H1 (cell line): ENCODE data around the gene ELAVL1. TPM values are rescaled to one million over a fixed set of nuclear protein-coding genes. Genes with fewer than 3 reads are reported as not detected.

Experiments used
- CTCF ChIA-PET: fragments of 300-600 bp; sonication (Branson Sonifier 250); formaldehyde crosslinking; loops from one replicate; lab custom pipeline; 2021; ENCODE audit not compliant: partially characterized antibody; lab: Charles Lee
- POLR2A ChIA-PET: fragments of 300-600 bp; sonication (Branson Sonifier 250); formaldehyde crosslinking; loops from one replicate; lab custom pipeline; 2021; ENCODE audit warnings: inconsistent platforms; ENCODE audit not compliant: partially characterized antibody; lab: Charles Lee
- DNase-seq, 2 experiments: peaks; one replicate each; pipeline versions ENCODE4 v3.0.0 to v3.0.0-alpha.2; 2010 to 2022; ENCODE audit warnings: low spot score in 2 of 2, low read depth in 1 of 2, mixed read lengths in 1 of 2
- FAIRE-seq: peaks from 2 replicates; lab custom pipeline; 2011; peaks lifted over from hg19 to GRCh38; lab: Jason Lieb, UNC
- H2AFZ ChIP-seq: 2 replicates; pipeline ENCODE4 v1.8.1; 2012; ENCODE audit warnings: low read length, inconsistent platforms
- H2AK5ac ChIP-seq: 2 replicates; pipeline ENCODE4 v1.6.1; 2013; ENCODE audit warnings: low read depth, low read length
- H2BK120ac ChIP-seq: replicated peaks from 2 replicates; pipeline ENCODE3; 2013; ENCODE audit warnings: low read depth, low read length, inconsistent platforms
- H2BK12ac ChIP-seq: 2 replicates; pipeline ENCODE4 v1.6.1; 2013; ENCODE audit warnings: low read depth, low read length
- H2BK15ac ChIP-seq: 2 replicates; pipeline ENCODE4 v1.6.1; 2013; ENCODE audit warnings: low read length
- H2BK20ac ChIP-seq: 2 replicates; pipeline ENCODE4 v1.6.1; 2013; ENCODE audit warnings: low read length
- H2BK5ac ChIP-seq: 2 replicates; pipeline ENCODE4 v1.6.1; 2013; ENCODE audit warnings: low read depth, low read length
- H3K14ac ChIP-seq: 2 replicates; pipeline ENCODE4 v1.6.1; 2013; ENCODE audit warnings: inconsistent platforms; ENCODE audit not compliant: insufficient read length
- H3K18ac ChIP-seq: 2 replicates; pipeline ENCODE4 v1.6.1; 2013; ENCODE audit warnings: low read length; ENCODE audit errors: extremely low read depth
- H3K23ac ChIP-seq: 2 replicates; pipeline ENCODE4 v1.6.1; 2013; ENCODE audit warnings: inconsistent platforms; ENCODE audit not compliant: insufficient read length
- H3K23me2 ChIP-seq: 2 replicates; pipeline ENCODE4 v1.6.1; 2013; ENCODE audit warnings: low read depth, low read length
- H3K27ac ChIP-seq: 2 replicates; pipeline ENCODE4 v1.6.1; 2011; ENCODE audit warnings: low read depth, low read length, inconsistent platforms
- H3K27me3 ChIP-seq, 4 experiments: replicated peaks in 1 of 4; 1 replicate in 1 of 4; 2 replicates in 3 of 4; pipeline versions ENCODE4 v1.6.1 to v1.8.1; 2011 to 2013; ENCODE audit warnings: low read length in 3 of 4, mild to moderate bottlenecking in 3 of 4, inconsistent platforms in 2 of 4, mixed read lengths in 2 of 4, moderate library complexity in 1 of 4; ENCODE audit not compliant: control insufficient read depth in 3 of 4, insufficient read depth in 3 of 4; ENCODE audit errors: extremely low read depth in 1 of 4
- H3K36me3 ChIP-seq, 4 experiments: 2 replicates each; pipeline versions ENCODE4 v1.6.1 to v1.8.1; 2011 to 2013; ENCODE audit warnings: mild to moderate bottlenecking in 4 of 4, low read length in 3 of 4, moderate library complexity in 2 of 4, control low read depth in 1 of 4, inconsistent platforms in 1 of 4; ENCODE audit not compliant: insufficient read depth in 4 of 4, control insufficient read depth in 2 of 4
- H3K4ac ChIP-seq: replicated peaks from 2 replicates; pipeline ENCODE3; 2013; ENCODE audit warnings: low read length, low read depth, mixed read lengths, inconsistent platforms; ENCODE audit not compliant: insufficient read length
- H3K4me1 ChIP-seq, 4 experiments: replicated peaks in 1 of 4; 1 replicate in 1 of 4; 2 replicates in 3 of 4; pipeline versions ENCODE4 v1.6.1 to v1.8.1; 2011 to 2013; ENCODE audit warnings: low read length in 3 of 4, inconsistent platforms in 2 of 4, mixed read lengths in 1 of 4; ENCODE audit not compliant: insufficient read depth in 4 of 4, control insufficient read depth in 3 of 4
- H3K4me2 ChIP-seq, 2 experiments: 2 replicates each; pipeline versions ENCODE4 v1.6.1 to v1.8.1; 2011 to 2013; ENCODE audit warnings: low read depth in 2 of 2, low read length in 2 of 2, control low read depth in 1 of 2, inconsistent platforms in 1 of 2, mild to moderate bottlenecking in 1 of 2; ENCODE audit not compliant: insufficient read depth in 1 of 2
- H3K4me3 ChIP-seq, 4 experiments: fragments of 200-600, 300-600 bp in 1 of 4; sonication (generic), shearing (Covaris generic), sonication (Bioruptor Twin) in 1 of 4; 2 replicates each; pipeline versions ENCODE4 v1.5.1 to v1.8.1; 2011 to 2016; ENCODE audit warnings: low read length in 4 of 4, low read depth in 3 of 4, control low read depth in 2 of 4, inconsistent platforms in 2 of 4, mild to moderate bottlenecking in 2 of 4, mixed read lengths in 1 of 4, moderate library complexity in 1 of 4; ENCODE audit not compliant: insufficient read depth in 2 of 4; ENCODE audit errors: extremely low read depth in 1 of 4
- H3K56ac ChIP-seq: replicated peaks from 2 replicates; pipeline ENCODE3; 2013; ENCODE audit warnings: low read depth, mild to moderate bottlenecking, mixed read lengths, low read length, inconsistent platforms; ENCODE audit not compliant: insufficient read length
- H3K79me1 ChIP-seq: 2 replicates; pipeline ENCODE4 v1.6.1; 2013; ENCODE audit warnings: low read depth, low read length, control low read depth
- H3K79me2 ChIP-seq, 2 experiments: 2 replicates each; pipeline versions ENCODE4 v1.6.1 to v1.8.1; 2012 to 2013; ENCODE audit warnings: low read length in 2 of 2, mild to moderate bottlenecking in 2 of 2, inconsistent platforms in 1 of 2; ENCODE audit not compliant: insufficient read depth in 2 of 2, control insufficient read depth in 1 of 2
- H3K9ac ChIP-seq, 4 experiments: replicated peaks in 1 of 4; 1 replicate in 1 of 4; 2 replicates in 3 of 4; pipeline versions ENCODE4 v1.6.1 to v1.8.1; 2011 to 2013; ENCODE audit warnings: low read depth in 3 of 4, low read length in 3 of 4, control low read depth in 2 of 4, mild to moderate bottlenecking in 2 of 4, moderate library complexity in 2 of 4, inconsistent platforms in 1 of 4; ENCODE audit errors: extremely low read depth in 1 of 4
- H3K9me3 ChIP-seq, 2 experiments: 2 replicates each; pipeline versions ENCODE4 v1.6.1 to v1.8.1; 2012 to 2013; ENCODE audit warnings: mild to moderate bottlenecking in 2 of 2, moderate library complexity in 2 of 2, control low read depth in 1 of 2, inconsistent platforms in 1 of 2, low read depth in 1 of 2, low read length in 1 of 2, mixed read lengths in 1 of 2; ENCODE audit not compliant: insufficient read depth in 2 of 2
- H4K20me1 ChIP-seq, 2 experiments: replicated peaks in 1 of 2; 2 replicates each; pipeline versions ENCODE3 to v1.8.1; 2011 to 2013; ENCODE audit warnings: inconsistent platforms in 2 of 2, low read length in 2 of 2, mild to moderate bottlenecking in 1 of 2; ENCODE audit not compliant: insufficient read depth in 2 of 2, control insufficient read depth in 1 of 2
- H4K5ac ChIP-seq: 2 replicates; pipeline ENCODE4 v1.6.1; 2013; ENCODE audit warnings: low read length, low read depth, mixed read lengths, inconsistent platforms; ENCODE audit not compliant: insufficient read length
- H4K8ac ChIP-seq: 2 replicates; pipeline ENCODE4 v1.8.0; 2013; ENCODE audit warnings: mild to moderate bottlenecking, moderate library complexity, low read length, inconsistent platforms; ENCODE audit not compliant: insufficient read depth; ENCODE audit errors: extremely low read depth
- H4K91ac ChIP-seq: replicated peaks from 2 replicates; pipeline ENCODE3; 2013; ENCODE audit warnings: low read length, mixed read lengths, inconsistent platforms; ENCODE audit not compliant: insufficient read length
- RAD21 ChIP-seq, 2 experiments: IDR thresholded peaks in 1 of 2; conservative IDR thresholded peaks in 1 of 2; 2 replicates each; pipeline ENCODE4 v1.6.1; 2011; ENCODE audit warnings: low read depth in 2 of 2, low read length in 2 of 2, improper control_type of control experiment in 1 of 2, inconsistent platforms in 1 of 2, mild to moderate bottlenecking in 1 of 2, moderate library complexity in 1 of 2
- SAP30 ChIP-seq: fragments of 300-600 bp; sonication (generic); IDR thresholded peaks from 2 replicates; pipeline ENCODE4 v1.7.1; 2012; ENCODE audit warnings: low read length, moderate library complexity, mild to moderate bottlenecking, inconsistent platforms; ENCODE audit not compliant: insufficient read depth, insufficient replicate concordance
- YY1 ChIP-seq: IDR thresholded peaks from 2 replicates; pipeline ENCODE4 v1.6.1; 2011; ENCODE audit warnings: low read depth, mild to moderate bottlenecking, low read length
- WGBS, 2 experiments: shearing (Covaris generic) in 1 of 2; methylation state at CpG; one replicate each; pipeline versions ENCODE4 v1.1.6 to v1.1.7; 2013 to 2015; ENCODE audit warnings: low lambda C conversion rate in 2 of 2, mixed read lengths in 2 of 2, inconsistent platforms in 1 of 2, low coverage in 1 of 2, missing lambda C conversion rate in 1 of 2; ENCODE audit not compliant: insufficient replicate concordance in 2 of 2, insufficient coverage in 1 of 2, insufficient read length in 1 of 2; ENCODE audit errors: extremely low coverage in 1 of 2, missing lambda C conversion rate in 1 of 2; 5-methylcytosine and 5-hydroxymethylcytosine counted together
- polyA plus RNA-seq, 7 experiments: library from polyadenylated mRNA; depleted of rRNA in 3 of 7; stranded (reverse) in 5 of 7; unstranded in 2 of 7; fragments of >200 nt in 5 of 7; fragments of 200-250 nt in 2 of 7; gene quantifications; 1 replicate in 5 of 7; 2 replicates in 1 of 7; 4 replicates in 1 of 7; pipeline versions ENCODE4 v1.2.1 to v1.2.3, GENCODE V29; 2011 to 2013; ENCODE audit warnings: missing spikeins in 2 of 7, mixed read lengths in 2 of 7
- total RNA-seq: library from RNA; stranded (reverse); fragmentation: NEBNext Ultra II Directional; extraction: Animal tissue kit (Norgen Biotek cat#: 25700); gene quantifications from 2 replicates; pipeline ENCODE4 v1.2.1, GENCODE V29; 2021

ELAVL1 gene
- total and polyA plus RNA-seq, 2 of the 8 experiments (the other 6 are each of a cell fraction or from before 2014, with no cell fraction given) = 56.7 to 163 TPM

GRCh38 chr19:8038815-8039214 is 33.4 kb upstream of the ELAVL1 start:
- Histone ChIP-seq H3K9me3 (no peaks in the 10 kb centered on the region), H2BK12ac (no peak overlapping the region), H4K20me1 (no peaks in the 10 kb centered on the region), H2AK5ac (no peak overlapping the region), H2BK20ac (no peak overlapping the region), H2BK5ac (no peak overlapping the region), H3K4me2 (no peak overlapping the region), H3K27ac (no peak overlapping the region), H2BK15ac (no peak overlapping the region), H3K4me3 (no peak overlapping the region), H4K91ac (no peak overlapping the region), H3K23me2 (no peaks in the 10 kb centered on the region), H4K8ac (no peak overlapping the region), H3K36me3 (no peaks in the 10 kb centered on the region), H3K14ac (no peak overlapping the region), H3K79me1 (no peaks in the 10 kb centered on the region), H3K56ac (no peak overlapping the region), H3K9ac (no peak overlapping the region), H2AFZ (no peak overlapping the region), H3K79me2 (no peaks in the 10 kb centered on the region), H3K23ac (no peak overlapping the region), H2BK120ac (no peak overlapping the region), H3K4ac (no peak overlapping the region), H3K18ac (no peak overlapping the region), H3K27me3 (no peaks in the 10 kb centered on the region; a peak in 1 of 7 replicates), H4K5ac (no peak overlapping the region), H3K4me1 (peaks cover 0 to 6% (median 3%) of the 10 kb centered on the region in 4 experiments; a peak in 3 of 7 replicates)
- DNase-seq (no peak), FAIRE-seq (no peak)
- ChIA-PET POLR2A (interaction anchor here (1.0 to 1.5 kb wide), 2 partner anchors 11 to 22 kb away, joined by 3 to 6 read pairs; no protein-coding TSS in a partner anchor), CTCF (no interaction called here)
- no peak for TF ChIP-seq RAD21 (IDR thresholded peaks at IDR 0.05 in 1 of 2, conservative IDR thresholded peaks at IDR 0.05 in 1 of 2; ENCODE audit: low read depth in 2 of 2, low read length in 2 of 2)
- no peak for TF ChIP-seq SAP30
- no peak for TF ChIP-seq YY1
- WGBS, 2 experiments = 93% methylated on average over 4 of the region's 6 CpGs; no CpG with 5 or more reads in 1 of the 2 experiments
